ENCODE data around the gene MMUT. TPM values are rescaled to one million over a fixed set of nuclear protein-coding genes. Genes with fewer than 3 reads are reported as not detected.
A peak's percentile ranks its signal among the peaks of the same experiment; 100 is the strongest.

Gene MMUT
- total RNA-seq: 100 to 1,000 TPM in 1 of 6 experiments, 10 to 100 TPM in 5; 24.7 to 108 (median 63.9) TPM
- long read RNA-seq, transcript MUT-201 (13 exons, 3,749 nt): major isoform, 38 of 49 reads
- long read RNA-seq, partial matches to known transcripts: 7 of 49 reads
- long read RNA-seq, other reads (novel, unspliced or antisense): 4 of 49 reads

- peak within 1 kb of the TSS; percentile 76 to 83 (median 77) for H3K4me3 ChIP-seq
- WGBS (ENCODE audit: insufficient coverage, low coverage, low lambda C conversion rate, missing lambda C conversion rate): 0% methylated on average over 22 of the region's 37 CpGs
- no peaks in the 10 kb centered on the region for H3K9me3 ChIP-seq
- peaks cover 0 to 27% (median 0%) of the 10 kb centered on the region in 4 donors for H3K4me1 ChIP-seq
- ATAC-seq (peak; percentile 99 to 100 (median 100)), DNase-seq (peak; percentile 94 to 97 (median 96))
- peak within 1 kb of the TSS; percentile 77 to 95 (median 92) for H3K27ac ChIP-seq
- no peaks in the 10 kb centered on the region for H3K27me3 ChIP-seq
- peak; percentile 88 for TF ChIP-seq POLR2A (IDR thresholded peaks at IDR 0.05)
- TF ChIP-seq, protein P1, sequence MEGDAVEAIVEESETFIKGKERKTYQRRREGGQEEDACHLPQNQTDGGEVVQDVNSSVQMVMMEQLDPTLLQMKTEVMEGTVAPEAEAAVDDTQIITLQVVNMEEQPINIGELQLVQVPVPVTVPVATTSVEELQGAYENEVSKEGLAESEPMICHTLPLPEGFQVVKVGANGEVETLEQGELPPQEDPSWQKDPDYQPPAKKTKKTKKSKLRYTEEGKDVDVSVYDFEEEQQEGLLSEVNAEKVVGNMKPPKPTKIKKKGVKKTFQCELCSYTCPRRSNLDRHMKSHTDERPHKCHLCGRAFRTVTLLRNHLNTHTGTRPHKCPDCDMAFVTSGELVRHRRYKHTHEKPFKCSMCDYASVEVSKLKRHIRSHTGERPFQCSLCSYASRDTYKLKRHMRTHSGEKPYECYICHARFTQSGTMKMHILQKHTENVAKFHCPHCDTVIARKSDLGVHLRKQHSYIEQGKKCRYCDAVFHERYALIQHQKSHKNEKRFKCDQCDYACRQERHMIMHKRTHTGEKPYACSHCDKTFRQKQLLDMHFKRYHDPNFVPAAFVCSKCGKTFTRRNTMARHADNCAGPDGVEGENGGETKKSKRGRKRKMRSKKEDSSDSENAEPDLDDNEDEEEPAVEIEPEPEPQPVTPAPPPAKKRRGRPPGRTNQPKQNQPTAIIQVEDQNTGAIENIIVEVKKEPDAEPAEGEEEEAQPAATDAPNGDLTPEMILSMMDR (IDR thresholded peaks at IDR 0.05): no peak
- intact Hi-C loops (cut with DNase I): no loop called here
- H3K36me3 ChIP-seq: peaks cover 0 to 13% (median 3%) of the 10 kb centered on the region in 4 donors
Observed at GRCh38 chr6:49462927-49463611, at the start of gene MMUT, which contains the start of gene CENPQ. MMUT (minus strand) TSS chr6:49463253; CDS start chr6:49459466, 3,787 bp downstream. CENPQ (plus strand) TSS chr6:49463370; CDS start chr6:49470177, 6,807 bp downstream.

DNA sequence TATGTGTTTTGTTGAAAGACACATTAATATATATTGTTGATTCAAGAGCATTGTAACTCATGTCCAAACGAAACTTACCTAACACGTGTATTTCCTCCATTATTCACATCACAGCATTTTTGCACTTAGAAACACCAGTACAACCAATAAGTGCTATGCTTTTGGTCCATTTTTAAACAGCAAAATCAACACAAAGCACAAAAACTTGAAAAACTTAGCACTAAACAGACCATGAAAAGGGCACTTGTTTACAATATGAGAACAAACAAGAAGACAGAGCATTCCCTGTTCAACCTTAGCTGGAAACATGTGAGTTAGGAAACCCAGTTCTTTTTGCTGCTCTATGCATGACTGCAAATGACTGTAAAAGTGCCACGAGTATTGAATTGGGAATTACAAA is 46.3 kb upstream of the MMUT start:
- Histone ChIP-seq H3K9me3 (no peaks in the 10 kb centered on the region), H3K4me1 (peaks cover 0 to 35% (median 15%) of the 10 kb centered on the region in 4 donors), H3K4me3 (no peak overlapping the region), H3K27me3 (no peaks in the 10 kb centered on the region), H3K27ac (no peak overlapping the region), H3K36me3 (no peaks in the 10 kb centered on the region)
- no peak for DNase-seq
- no peak for TF ChIP-seq POLR2A (IDR thresholded peaks at IDR 0.05)
- no peak for ATAC-seq
- 62% methylated on average over 3 of the region's 3 CpGs for WGBS (ENCODE audit: insufficient coverage, low coverage, low lambda C conversion rate, missing lambda C conversion rate)
- intact Hi-C loops (cut with DNase I): no loop called here

- no peaks in the 10 kb centered on the region for H3K27me3 ChIP-seq
- peak overlapping the region in 1 of 3 donors; percentile 7 for H3K4me3 ChIP-seq
- DNase-seq: no peak
- no peaks in the 10 kb centered on the region for H3K36me3 ChIP-seq
- intact Hi-C loops (cut with DNase I): no loop called here
- peaks cover 0 to 20% (median 8%) of the 10 kb centered on the region in 4 donors for H3K4me1 ChIP-seq
- peak overlapping the region in 2 of 3 donors; percentile 36 to 59 for H3K27ac ChIP-seq
- TF ChIP-seq, protein P1 (IDR thresholded peaks at IDR 0.05): no peak
- peak; percentile 30 to 86 (median 68) for ATAC-seq
- H3K9me3 ChIP-seq: no peaks in the 10 kb centered on the region
- WGBS (ENCODE audit: insufficient coverage, low coverage, low lambda C conversion rate, missing lambda C conversion rate): 33% methylated on average over 5 of the region's 5 CpGs
Observed at GRCh38 chr6:49506569-49507111, 43.6 kb upstream of the MMUT start.

DNA sequence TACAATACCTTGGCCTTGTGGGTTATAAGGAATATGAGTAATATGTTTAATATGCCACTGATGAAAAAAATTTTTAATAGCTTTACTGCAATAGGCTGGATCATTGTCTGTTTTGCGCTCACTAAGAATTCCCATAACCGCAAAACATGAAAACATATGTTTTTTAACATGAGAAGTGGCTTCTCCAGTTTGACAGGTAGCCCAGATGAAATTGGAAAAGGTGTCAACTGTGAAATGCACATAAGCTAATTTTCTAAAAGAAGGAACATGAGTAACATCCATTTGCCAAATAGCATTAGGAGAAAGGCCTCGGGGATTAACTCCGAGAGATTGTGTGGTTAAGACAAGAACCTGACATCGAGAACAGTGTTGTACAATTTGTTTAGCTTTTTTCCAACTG is 41.6 kb upstream of the MMUT start:
- 96% methylated on average over 5 of the region's 5 CpGs for WGBS (ENCODE audit: insufficient coverage, low coverage, low lambda C conversion rate, missing lambda C conversion rate)

More for the DNA sequence above, 41.6 kb upstream of the MMUT start:
- Histone ChIP-seq H3K4me1 (peaks cover 0 to 20% (median 7%) of the 10 kb centered on the region in 4 donors), H3K36me3 (no peaks in the 10 kb centered on the region), H3K4me3 (no peak overlapping the region), H3K9me3 (no peaks in the 10 kb centered on the region), H3K27ac (no peak overlapping the region), H3K27me3 (no peaks in the 10 kb centered on the region)
- DNase-seq (no peak), ATAC-seq (no peak)
- TF ChIP-seq POLR2A (IDR thresholded peaks at IDR 0.05): no peak
- TF ChIP-seq, protein P1 (IDR thresholded peaks at IDR 0.05): no peak
- intact Hi-C loops (cut with DNase I): no loop called here

Data from right lobe of liver (tissue), 6 donors.